AG09309 (cell line): ENCODE results near the gene AXIN2.
"Not testable (repeated sequence)": the region's sequence is repeated elsewhere in the genome, so short reads cannot be mapped to it uniquely, and the experiment has no call there.

Experiments used
- DNase-seq: peaks from one replicate; pipeline ENCODE4 v3.0.0-alpha.2; 2010; ENCODE audit warnings: low read depth
- H3K4me3 ChIP-seq: 2 replicates; pipeline ENCODE4 v1.5.1; 2011; ENCODE audit warnings: mild to moderate bottlenecking, low read depth, low read length, moderate library complexity; ENCODE audit not compliant: control insufficient read depth
- CTCF ChIP-seq: IDR thresholded peaks from 2 replicates; pipeline ENCODE4 v1.5.1; 2011; ENCODE audit warnings: mild to moderate bottlenecking, low read depth, low read length, inconsistent platforms; ENCODE audit not compliant: insufficient read depth, control insufficient read depth; ENCODE audit errors: missing control alignments

The AXIN2 gene

GRCh38 chr17:65489413-65490155, 71.9 kb downstream of the AXIN2 start:
- DNase-seq = no peak
- no peak for TF ChIP-seq CTCF
- H3K4me3 ChIP-seq = no peak overlapping the region

GRCh38 chr17:65488665-65489064, 72.8 kb downstream of the AXIN2 start:
- no peak for DNase-seq
- no peak for TF ChIP-seq CTCF
- no peak overlapping the region for H3K4me3 ChIP-seq

GRCh38 chr17:65487990-65488389, 73.5 kb downstream of the AXIN2 start:
- no peak for TF ChIP-seq CTCF
- DNase-seq = no peak
- no peak overlapping the region for H3K4me3 ChIP-seq

- DNase-seq = no peak
- H3K4me3 ChIP-seq = no peak overlapping the region
- no peak for TF ChIP-seq CTCF
Measured at GRCh38 chr17:65487161-65487560, 74.3 kb downstream of the AXIN2 start.

GRCh38 chr17:65485388-65486299, 75.8 kb downstream of the AXIN2 start:
- TF ChIP-seq CTCF = no peak
- H3K4me3 ChIP-seq = no peak overlapping the region
- no peak for DNase-seq

GRCh38 chr17:65484405-65484804, 77.0 kb downstream of the AXIN2 start:
- DNase-seq, H3K4me3 ChIP-seq: not testable (repeated sequence)

GRCh38 chr17:65483438-65483837, 78.0 kb downstream of the AXIN2 start:
- no peak overlapping the region for H3K4me3 ChIP-seq
- DNase-seq = no peak
- no peak for TF ChIP-seq CTCF
